Stimulated activated CD8-positive, alpha-beta memory T cell treated with anti-CD3 and anti-CD28 coated beads, Interleukin-7, amount 100 ng/mL, for 48 hours (primary cell): Measurements from ENCODE around the gene COX18.

Experiments used
- DNase-seq, 2 donors: peaks; one replicate each; pipeline ENCODE4 v3.0.0-alpha.2; 2020; ENCODE audit warnings: low read depth in 1 of 2; ENCODE audit errors: extremely low read depth in 1 of 2

Gene COX18

DNA sequence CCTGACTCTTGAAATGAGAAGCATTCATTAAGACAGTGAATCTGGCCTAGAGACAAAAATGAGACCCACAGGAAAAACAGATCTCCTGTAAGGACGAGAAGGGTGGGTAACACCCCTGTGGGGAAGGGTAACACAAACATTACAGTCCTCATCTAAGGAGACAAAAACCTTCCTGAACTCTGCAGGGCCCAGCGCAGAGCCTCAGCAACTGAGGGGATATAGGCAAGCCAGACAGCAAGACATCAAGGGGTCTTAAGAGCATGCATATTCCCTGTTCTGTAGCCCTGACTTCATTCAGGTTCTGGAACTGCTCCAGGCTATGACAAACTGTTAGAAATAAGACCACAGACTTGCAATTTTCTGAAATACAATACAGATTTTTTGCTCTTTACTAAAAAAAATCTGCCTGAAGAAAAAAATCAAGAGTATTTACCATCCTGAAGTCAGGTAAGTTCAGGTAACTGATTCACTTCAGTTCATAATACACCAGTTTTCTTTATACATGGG lies 15.5 kb downstream of the COX18 start:
- DNase-seq, result no peak

DNA sequence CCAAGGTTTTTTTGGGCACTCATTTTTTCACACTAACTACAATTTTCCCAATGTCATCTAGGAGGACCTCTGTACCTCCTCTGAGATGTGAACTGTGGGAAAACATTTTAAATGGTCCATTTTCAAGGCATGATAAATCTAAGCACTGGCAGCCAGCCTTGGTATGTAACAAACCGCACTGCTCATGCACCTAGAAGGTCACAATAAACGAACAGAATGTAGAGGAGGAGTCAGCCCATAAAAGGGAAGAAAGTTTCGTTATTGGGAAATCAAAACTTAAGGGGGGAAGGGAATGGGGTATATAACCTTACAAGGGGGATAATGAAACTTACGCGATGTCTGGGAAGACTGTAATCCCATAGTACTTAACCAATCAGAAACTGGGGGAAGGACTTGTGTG lies 16.4 kb downstream of the COX18 start:
- no peak for DNase-seq

DNA sequence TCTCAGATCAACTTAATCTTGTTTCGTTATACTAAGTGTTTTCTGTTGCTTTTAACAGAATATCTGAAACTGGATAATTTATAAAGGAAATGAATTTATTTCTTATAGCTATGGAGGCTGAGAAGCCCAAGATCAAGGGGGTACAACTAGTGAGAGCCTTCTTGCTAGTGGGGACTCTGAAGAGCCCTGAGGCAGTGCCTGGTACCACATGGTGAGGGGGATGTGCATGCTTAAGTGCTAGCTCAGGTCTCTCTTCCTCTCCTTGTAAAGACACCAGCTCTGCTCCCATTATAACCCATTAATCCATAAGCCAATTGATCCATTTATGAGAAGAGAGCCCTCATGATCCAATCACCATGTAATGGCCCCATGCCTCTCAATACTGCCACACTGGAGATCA lies 17.9 kb downstream of the COX18 start:
- no peak for DNase-seq

DNA sequence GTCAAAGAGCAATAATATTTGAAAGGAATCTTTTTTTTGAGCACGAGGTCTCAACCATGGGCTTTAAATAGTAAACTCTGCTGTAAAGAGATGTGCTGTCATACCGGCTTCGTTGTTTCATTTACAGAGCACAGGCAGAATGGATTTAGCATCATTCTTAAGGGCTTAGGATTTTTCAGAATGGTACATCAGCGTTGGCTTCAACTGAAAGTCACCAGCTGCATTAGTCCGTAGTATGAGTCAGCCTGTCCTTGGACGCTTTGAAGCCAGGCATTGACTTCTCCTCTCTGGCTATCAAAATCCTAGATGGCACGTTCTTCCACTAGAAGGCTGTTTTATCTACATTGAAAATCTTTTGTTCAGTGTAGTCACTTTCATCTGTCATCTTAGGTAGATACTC lies 23.6 kb downstream of the COX18 start:
- DNase-seq, result no peak

DNA sequence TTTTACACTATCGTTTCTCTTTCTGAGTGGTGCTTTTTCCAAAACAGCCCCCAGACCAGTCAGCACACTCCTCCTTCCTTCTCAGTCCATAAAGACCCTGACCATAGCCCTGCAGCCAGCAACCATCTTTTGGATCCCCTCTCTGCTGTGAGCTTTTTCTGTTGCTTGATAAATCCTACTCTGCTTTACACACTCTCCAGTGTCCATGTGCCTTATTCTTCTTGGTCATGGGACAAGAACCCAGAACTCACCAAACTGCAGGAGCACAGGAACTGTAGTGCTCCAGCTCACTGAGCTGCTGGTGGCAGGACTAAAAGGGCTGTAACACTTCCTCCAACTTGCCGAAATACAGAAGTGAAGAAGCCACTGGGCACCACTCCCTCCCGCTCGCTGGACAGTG lies 32.5 kb downstream of the COX18 start:
- DNase-seq, result no peak

DNA sequence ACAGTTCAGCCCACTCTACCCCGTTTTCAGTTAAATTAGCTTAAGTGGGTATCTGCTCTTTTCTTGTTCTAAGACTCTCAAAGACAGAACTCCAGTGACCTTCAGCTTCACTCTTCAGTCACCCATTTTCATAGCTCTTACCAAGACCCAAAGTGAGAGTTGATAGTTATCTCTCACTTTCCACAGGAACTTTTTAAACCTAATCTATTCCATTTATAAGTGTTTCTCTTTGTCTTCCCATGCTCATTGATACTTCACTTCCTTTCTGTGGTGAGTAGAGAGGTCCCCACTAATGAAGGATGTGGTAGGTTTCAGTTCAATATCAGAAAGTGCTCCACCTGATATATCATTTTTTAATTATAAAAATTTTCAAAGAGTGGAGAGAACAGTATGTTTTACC lies 33.4 kb downstream of the COX18 start:
- DNase-seq, result no peak

DNA sequence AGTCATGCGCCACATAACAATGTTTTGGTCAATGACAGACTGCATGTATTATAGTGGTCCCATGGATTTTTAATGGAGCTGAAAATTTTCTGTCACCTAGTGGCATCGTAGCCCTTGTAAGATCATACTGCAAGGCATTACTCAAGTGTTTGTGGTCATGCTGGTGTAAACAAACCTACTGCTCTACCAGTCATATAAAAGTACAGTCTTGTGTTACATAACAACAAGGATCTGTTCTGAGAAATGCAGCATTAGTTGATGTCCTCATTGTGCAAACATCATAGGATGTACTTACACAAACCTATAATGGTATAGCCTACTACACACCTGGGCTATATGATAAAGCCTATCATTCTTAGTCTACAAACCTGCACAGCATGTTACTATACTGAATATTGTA lies 34.6 kb downstream of the COX18 start:
- DNase-seq, result no peak

DNA sequence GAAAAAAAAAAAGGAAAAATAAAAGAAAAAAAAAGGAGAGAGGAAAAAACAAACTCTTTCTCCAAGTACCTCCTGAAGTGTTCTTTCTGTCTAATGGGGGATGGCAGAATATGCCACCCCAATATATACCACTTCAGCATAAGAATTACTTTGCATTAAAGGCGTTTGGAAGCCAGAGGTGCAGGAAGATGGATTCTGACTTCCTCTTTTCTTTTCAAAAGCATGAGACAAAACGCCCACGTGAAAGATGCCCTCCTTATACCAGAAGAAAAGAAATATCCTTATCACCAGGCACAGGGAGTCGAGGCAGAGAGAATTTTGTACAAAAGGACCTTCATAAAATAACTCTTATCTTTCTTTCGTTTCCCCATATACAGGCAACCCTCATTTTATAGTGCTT lies 40.9 kb downstream of the COX18 start:
- no peak for DNase-seq

DNA sequence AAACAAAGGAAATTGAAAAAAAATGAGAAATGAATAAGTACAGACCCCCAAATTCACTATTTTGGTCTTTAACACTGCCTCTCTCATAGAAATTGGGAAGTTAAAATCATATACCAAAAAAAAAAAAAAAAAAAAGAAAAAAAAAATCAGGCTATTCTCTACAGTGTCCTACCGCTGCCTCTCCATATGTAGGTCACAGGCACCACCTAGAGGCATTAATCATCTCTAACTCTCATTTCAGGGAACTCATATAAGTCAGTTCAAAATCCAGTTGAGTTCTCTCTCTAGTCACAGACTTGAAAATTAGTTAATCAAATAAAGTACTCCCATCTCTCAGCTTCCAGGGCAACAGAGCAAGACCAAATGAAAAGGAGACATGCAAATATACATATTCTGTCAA lies 47.9 kb downstream of the COX18 start:
- no peak for DNase-seq

DNA sequence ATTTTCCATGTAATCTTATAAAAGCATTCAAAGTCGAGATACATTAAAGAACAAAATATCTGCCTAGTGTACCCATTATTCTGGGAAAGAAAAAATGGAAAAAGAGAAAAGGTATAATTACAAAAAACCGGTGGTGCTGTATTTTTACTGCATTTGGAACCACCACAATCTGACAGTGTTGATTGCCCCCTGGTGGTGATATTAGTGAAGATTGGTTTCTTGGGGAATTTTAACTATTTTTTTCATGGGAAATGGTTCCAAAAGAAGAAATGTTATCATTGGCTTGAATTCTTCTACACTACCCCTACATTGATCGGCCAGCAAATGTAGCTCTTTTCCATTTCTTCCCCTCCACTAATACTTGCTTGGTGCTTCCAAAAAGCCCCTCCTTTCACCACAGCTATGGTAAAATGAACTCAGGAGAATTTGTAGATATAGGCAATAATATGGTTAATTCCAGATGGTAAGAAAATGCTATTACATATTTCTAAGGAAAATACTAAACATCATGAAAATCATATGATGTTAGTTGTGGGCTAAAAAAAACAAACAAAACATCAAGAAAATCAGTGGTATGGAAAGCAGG lies 50.0 kb downstream of the COX18 start:
- no peak for DNase-seq

DNA sequence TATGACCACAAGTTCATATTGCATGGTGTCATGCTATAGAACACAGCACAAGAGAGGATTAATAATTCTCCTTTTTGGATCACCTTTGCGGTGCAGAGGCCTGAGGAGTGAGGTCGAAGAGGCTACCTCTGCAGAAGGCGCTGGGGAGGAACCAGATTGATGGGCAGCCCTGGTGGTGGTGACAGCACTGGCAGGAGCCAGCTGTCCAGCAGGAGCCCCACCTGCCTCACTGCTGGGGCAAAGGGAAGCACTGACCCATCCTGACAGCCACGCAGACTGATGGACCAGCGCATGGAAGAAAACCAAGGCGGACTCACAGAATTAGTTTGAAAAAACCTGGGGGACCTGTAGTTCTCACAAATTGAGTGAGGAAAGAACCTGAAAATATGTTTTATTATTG lies 50.9 kb downstream of the COX18 start:
- no peak for DNase-seq

DNA sequence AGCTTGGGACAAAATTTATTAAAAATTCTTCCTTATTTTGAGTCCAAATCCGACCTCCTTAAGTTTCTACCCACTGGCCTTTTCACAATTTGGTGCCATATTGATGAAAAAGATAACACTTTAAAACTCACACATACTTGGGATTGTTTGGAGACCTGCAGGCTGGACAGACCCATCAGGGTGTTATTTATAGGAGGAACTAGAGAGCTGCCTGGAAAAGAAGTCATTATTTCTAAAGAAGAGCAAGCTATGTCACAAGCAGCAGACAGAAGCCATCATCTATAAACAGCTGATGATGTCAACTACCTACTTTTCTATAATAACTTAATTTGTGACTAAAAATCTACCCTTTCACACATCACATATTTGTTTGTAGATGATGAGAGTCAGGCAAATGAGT lies 56.2 kb downstream of the COX18 start:
- DNase-seq, result no peak

DNA sequence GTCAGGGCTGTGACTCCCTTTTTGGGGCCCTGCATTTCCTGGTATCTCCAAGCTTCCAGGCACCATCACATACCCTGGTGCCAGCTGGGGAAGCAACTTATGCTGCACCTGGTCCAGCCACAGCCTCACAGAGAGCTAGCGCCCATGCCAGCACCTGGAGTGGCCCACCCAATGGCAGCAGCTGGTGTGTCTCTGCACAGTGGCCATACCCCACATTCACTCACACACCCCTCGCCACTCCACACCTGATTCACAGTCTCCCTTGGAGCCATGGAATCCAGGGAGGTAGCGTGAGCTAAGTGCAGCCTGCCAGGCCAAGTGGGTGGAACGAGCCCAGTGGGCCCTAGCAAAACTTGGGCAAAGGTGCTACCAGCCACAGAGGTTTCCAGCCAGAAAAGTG lies 56.8 kb downstream of the COX18 start:
- DNase-seq, result no peak

DNA sequence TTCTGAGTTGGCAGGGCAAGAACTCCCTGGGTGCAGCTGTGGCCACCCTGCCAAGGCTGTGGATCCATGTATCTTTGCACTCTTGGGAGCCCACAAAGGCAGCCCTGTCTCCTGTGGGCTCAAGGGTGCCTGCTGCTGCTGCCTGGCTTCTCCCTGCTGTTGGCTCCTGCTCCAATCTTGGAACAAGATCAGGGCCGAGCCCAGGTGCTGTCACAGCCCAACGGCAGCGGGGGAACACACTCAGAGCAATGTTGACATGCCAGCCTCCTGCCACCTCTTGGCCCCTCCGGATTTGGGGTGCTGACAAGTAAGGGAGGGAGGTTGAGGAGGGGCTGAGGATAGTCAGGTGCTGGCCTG lies 57.9 kb downstream of the COX18 start:
- DNase-seq, result no peak

DNA sequence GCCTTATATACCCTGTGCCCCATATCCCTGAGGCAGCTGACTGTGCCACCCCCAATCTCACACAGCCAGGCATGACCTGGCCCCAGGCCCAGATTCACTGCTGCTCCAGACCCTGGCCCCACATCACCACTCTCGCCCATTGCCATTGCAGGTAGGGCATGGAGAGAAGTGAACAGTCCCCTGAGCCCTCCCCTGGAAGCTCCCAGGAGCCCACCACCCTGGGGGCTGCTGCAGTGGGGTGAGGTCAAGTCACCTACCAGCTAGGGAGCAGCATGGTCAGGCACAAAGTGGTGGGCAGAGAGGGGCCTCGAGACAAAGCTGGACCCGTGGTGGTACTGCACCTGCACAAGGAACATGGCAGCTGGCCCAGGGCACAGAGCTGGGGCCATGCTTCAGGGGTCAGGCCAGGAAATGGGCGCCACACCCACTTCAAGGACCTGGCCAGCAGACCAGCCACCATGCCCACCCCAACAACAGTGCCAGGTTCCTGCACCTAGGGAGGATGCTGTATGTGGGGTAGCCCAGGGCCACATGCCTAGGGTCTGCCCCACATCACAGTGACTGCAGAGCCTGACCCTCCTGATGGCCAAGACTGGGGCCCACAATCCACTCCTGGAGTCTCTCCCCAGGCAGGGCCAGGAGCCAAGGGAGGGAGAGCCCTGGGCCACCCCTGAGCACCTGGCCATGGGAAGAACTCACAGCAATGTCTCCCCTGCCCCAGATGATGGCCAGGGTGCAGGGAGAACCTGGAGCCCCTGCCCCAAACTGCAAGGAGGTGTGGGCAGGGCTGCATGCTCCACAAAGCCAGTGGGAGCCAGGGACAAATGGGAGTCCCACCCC lies 58.5 kb downstream of the COX18 start:
- no peak for DNase-seq

DNA sequence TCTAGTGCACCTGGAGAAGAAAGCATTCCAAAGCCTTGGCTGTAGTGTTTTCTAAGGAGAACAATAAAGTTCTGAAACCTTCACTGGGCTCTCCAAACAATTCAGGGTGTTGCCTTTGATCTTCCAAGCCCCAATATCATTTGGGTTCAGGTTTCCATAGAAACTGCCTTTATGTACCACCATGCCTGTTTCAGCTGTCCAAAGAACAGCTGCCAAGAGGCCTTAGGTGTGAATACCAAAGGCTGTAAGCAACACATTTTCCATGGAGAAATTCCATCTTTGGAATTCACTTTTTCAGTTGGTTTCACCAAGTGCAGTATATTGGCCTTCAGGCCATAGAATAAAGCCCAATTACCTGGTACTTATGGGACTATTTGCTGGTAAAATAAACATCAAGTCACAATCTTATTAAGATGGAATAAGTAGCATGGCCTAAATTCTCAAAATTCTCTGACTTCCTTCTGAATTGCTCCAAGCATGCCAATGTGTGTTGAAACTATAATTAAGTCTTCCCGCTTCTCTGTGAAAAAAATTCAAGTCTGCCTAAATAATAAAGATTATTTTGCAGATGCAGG lies 61.9 kb downstream of the COX18 start:
- no peak for DNase-seq

DNA sequence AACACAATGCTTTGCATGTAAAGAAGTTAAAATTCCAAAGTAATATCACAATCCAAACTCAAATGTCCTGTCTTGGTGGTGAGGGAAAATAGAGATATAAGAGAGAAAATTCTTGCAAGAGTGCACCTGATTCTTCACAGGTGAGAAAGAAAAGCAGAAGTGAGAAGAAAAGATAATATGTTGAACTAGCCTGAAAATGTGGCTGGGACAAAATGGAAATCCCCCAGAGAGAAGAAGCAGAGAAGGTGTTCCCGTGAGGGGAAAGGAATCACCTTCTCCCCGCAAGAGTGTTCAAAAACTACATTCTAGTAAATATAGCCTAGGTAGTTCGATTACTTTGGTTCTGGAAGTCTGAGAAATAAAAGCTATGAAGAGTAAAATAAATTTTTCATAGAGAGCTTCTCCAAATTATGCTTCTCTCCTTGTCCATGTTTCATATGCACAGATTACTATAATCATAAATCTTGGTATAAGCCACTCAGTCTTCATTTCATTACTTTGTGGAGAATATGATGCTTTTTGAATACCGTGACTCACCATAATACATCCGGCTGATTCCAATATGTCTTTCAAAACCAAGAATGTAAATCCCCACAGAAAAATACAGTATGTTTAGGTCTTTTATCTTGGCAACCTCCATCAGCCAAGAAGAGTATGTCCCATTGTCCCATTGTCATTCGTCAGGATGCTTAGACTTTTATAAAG lies 63.1 kb downstream of the COX18 start:
- no peak for DNase-seq

DNA sequence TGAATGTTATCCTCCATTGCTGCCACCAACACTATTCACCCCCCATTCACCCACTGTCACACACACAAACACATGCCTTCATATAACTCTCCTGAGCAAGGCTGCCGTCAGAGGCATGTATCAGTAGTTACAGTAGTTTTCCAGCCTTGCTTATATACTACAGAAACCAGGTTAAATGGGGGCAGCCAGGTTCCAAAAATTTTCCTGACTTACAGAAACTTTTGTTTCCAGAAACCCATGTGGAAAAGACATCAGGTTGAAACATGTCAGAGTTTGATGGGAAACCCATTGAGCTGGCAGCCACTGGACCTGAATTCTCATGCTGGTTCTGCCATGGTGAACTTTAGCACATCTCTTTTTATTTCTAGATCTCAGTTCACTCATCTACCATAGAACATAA lies 64.0 kb downstream of the COX18 start:
- DNase-seq, result no peak
